HepG2 (cell line): Measurements from ENCODE around the gene NUP54. TPM values are rescaled to one million over a fixed set of nuclear protein-coding genes. Genes with fewer than 3 reads are reported as not detected.

ENCODE experiments used
- DMTF1 ChIP-seq: sonication (generic); formaldehyde crosslinking; IDR thresholded peaks from 2 replicates; pipeline ENCODE4 v1.4.0; 2020; ENCODE audit warnings: mild to moderate bottlenecking, missing genetic modification reagents
- GABPB1 ChIP-seq: IDR thresholded peaks from 2 replicates; pipeline ENCODE4 v1.6.1; 2016; ENCODE audit warnings: mild to moderate bottlenecking, missing genetic modification reagents, moderate library complexity, missing compliant biosample characterization
- HNRNPLL ChIP-seq: fragments of 200-400 bp; formaldehyde crosslinking; IDR thresholded peaks from 2 replicates; pipeline ENCODE4 v1.6.1; 2017; ENCODE audit warnings: mild to moderate bottlenecking, low read depth, low read length; ENCODE audit not compliant: poor library complexity, severe bottlenecking
- NRL ChIP-seq: sonication (generic); formaldehyde crosslinking; IDR thresholded peaks from 2 replicates; pipeline ENCODE4 v1.5.0; 2020; ENCODE audit warnings: missing genetic modification reagents, mild to moderate bottlenecking, moderate library complexity, borderline replicate concordance
- PCBP1 ChIP-seq: fragments of 200-400 bp; formaldehyde crosslinking; IDR thresholded peaks from 2 replicates; pipeline ENCODE4 v1.6.1; 2017; ENCODE audit warnings: mild to moderate bottlenecking, low read depth, low read length, borderline replicate concordance
- RFX3 ChIP-seq: IDR thresholded peaks from 2 replicates; pipeline ENCODE4 v1.6.1; 2016; ENCODE audit warnings: missing biosample characterization, missing genetic modification reagents
- RFXAP ChIP-seq: sonication (generic); formaldehyde crosslinking; IDR thresholded peaks from 2 replicates; pipeline ENCODE4 v1.4.0; 2020; ENCODE audit warnings: missing genetic modification reagents, borderline replicate concordance
- SNAPC4 ChIP-seq: sonication (generic); formaldehyde crosslinking; IDR thresholded peaks from 2 replicates; pipeline ENCODE4 v1.4.0; 2020; ENCODE audit warnings: mild to moderate bottlenecking, missing genetic modification reagents
- THAP7 ChIP-seq: sonication (generic); formaldehyde crosslinking; IDR thresholded peaks from 2 replicates; pipeline ENCODE4 v1.8.1; 2023; ENCODE audit warnings: mild to moderate bottlenecking, missing genetic modification reagents
- TRIM22 ChIP-seq: fragments of 450-650 bp; IDR thresholded peaks from 2 replicates; pipeline ENCODE4 v1.6.1; 2017
- TSC22D2 ChIP-seq: sonication (generic); formaldehyde crosslinking; IDR thresholded peaks from 2 replicates; pipeline ENCODE4 v1.5.1; 2020; ENCODE audit warnings: missing genetic modification reagents, mild to moderate bottlenecking, borderline replicate concordance
- XBP1 ChIP-seq: sonication (generic); formaldehyde crosslinking; IDR thresholded peaks from 2 replicates; pipeline ENCODE4 v1.5.0; 2020; ENCODE audit warnings: missing genetic modification reagents
- XRCC5 ChIP-seq: fragments of 200-400 bp; formaldehyde crosslinking; optimal IDR thresholded peaks from 2 replicates; pipeline ENCODE3; 2017; ENCODE audit warnings: mild to moderate bottlenecking, low read length
- ZBTB49 ChIP-seq: sonication (generic); formaldehyde crosslinking; IDR thresholded peaks from 2 replicates; pipeline ENCODE4 v1.4.0; 2020; ENCODE audit warnings: missing genetic modification reagents, borderline replicate concordance
- ZNF350 ChIP-seq: sonication (generic); formaldehyde crosslinking; IDR thresholded peaks from 2 replicates; pipeline ENCODE4 v1.4.0; 2020; ENCODE audit warnings: mild to moderate bottlenecking, low read depth, missing genetic modification reagents, borderline replicate concordance
- ZSCAN31 ChIP-seq: sonication (generic); formaldehyde crosslinking; IDR thresholded peaks from 2 replicates; pipeline ENCODE4 v1.5.0; 2020; ENCODE audit warnings: low read depth, mild to moderate bottlenecking, missing genetic modification reagents
- polyA plus RNA-seq, 8 experiments: library from polyadenylated mRNA; depleted of rRNA in 3 of 8; stranded (reverse) in 7 of 8; unstranded in 1 of 8; fragments of >200 nt; fragmentation: Illumina TruSeq in 4 of 8; extraction: Trizol in 4 of 8; gene quantifications; 2 replicates each; pipeline versions ENCODE4 v1.2.1 to v1.2.3, GENCODE V29; 2011 to 2016; ENCODE audit warnings: low read depth in 4 of 8, missing spikeins in 1 of 8, mixed read lengths in 1 of 8; ENCODE audit not compliant: insufficient read depth in 1 of 8
- total RNA-seq, 5 experiments: library from RNA; depleted of rRNA; stranded (reverse); fragments of >200 nt; fragmentation: Illumina TruSeq; extraction: Trizol; gene quantifications; 2 replicates each; pipeline ENCODE4 v1.2.3, GENCODE V29; 2016; ENCODE audit warnings: low read depth in 1 of 5

NUP54 gene
- total and polyA plus RNA-seq, 2 of the 13 experiments (the other 11 are each of a cell fraction or from before 2014, with no cell fraction given) = 36.1 to 69.3 TPM

GRCh38 chr4:76087007-76087769, 61.0 kb downstream of the NUP54 start (continued):
- TF ChIP-seq ZBTB49 (CRISPR knock-in tag) (no peak), ZNF350 (CRISPR knock-in tag) (no peak), RFX3 (CRISPR knock-in tag) (no peak), DMTF1 (no peak), HNRNPLL (no peak), PCBP1 (no peak), NRL (CRISPR knock-in tag) (no peak), THAP7 (CRISPR knock-in tag) (no peak), ZSCAN31 (no peak), XBP1 (CRISPR knock-in tag) (no peak), TRIM22 (no peak), TSC22D2 (CRISPR knock-in tag) (peak; percentile 53; the same call in 1 of the 2 replicates), SNAPC4 (no peak), GABPB1 (CRISPR knock-in tag) (no peak), RFXAP (CRISPR knock-in tag) (no peak), XRCC5 (peak; percentile 81)
